Body of pancreas (tissue), 4 donors: Measurements from ENCODE around the gene NR6A1. TPM values are rescaled to one million over a fixed set of nuclear protein-coding genes. Genes with fewer than 3 reads are reported as not detected.

ENCODE experiments used
- ATAC-seq: fragments of 150-250 bp; one replicate; pipeline ENCODE4 v1.9.1; 2016
- DNase-seq, 4 donors: peaks; one replicate each; pipeline ENCODE4 v3.0.0-alpha.2; 2019
- H3K27ac ChIP-seq, 4 donors: fragments of 200-600 bp; sonication (generic); 1 replicate in 3 of 4; 2 replicates in 1 of 4; pipeline versions ENCODE4 v1.5.1 to v1.6.1; 2016 to 2019; ENCODE audit warnings: mild to moderate bottlenecking in 1 of 4, mixed read lengths in 1 of 4, moderate library complexity in 1 of 4
- H3K27me3 ChIP-seq, 2 donors: fragments of 200-600 bp; sonication (generic); one replicate each; pipeline ENCODE4 v1.6.0; 2016; ENCODE audit warnings: mild to moderate bottlenecking in 1 of 2
- H3K36me3 ChIP-seq, 2 donors: fragments of 200-600 bp; sonication (generic); replicated peaks in 1 of 2; 2 replicates each; pipeline ENCODE4 v1.5.1; 2016; ENCODE audit warnings: low read depth in 2 of 2; ENCODE audit not compliant: insufficient read depth in 1 of 2
- H3K4me1 ChIP-seq: fragments of 200-600 bp; sonication (generic); one replicate; pipeline ENCODE4 v1.6.0; 2016
- H3K4me3 ChIP-seq, 2 donors: fragments of 200-600 bp; sonication (generic); 1 replicate in 1 of 2; 2 replicates in 1 of 2; pipeline ENCODE4 v1.5.1; 2016 to 2019
- H3K9me3 ChIP-seq, 3 donors: fragments of 200-600 bp; sonication (generic); 1 replicate in 2 of 3; 2 replicates in 1 of 3; pipeline ENCODE4 v1.5.1; 2016
- POLR2A ChIP-seq, 3 donors: fragments of 450-650 bp; IDR thresholded peaks; one replicate each; pipeline ENCODE4 v1.6.1; 2016; ENCODE audit warnings: antibody characterized with exemption in 3 of 3, mild to moderate bottlenecking in 2 of 3
- WGBS, 2 donors: methylation state at CpG; one replicate each; pipeline ENCODE4 v1.1.5; 2017; 5-methylcytosine and 5-hydroxymethylcytosine counted together
- intact Hi-C: fragments of 100-400 bp; cut with DNase I; formaldehyde crosslinking; loops from one replicate; pipeline ENCODE4 v1.15.1; 2023
- total RNA-seq, 2 donors: library from RNA; depleted of rRNA; stranded (reverse); fragments of >200 nt; gene quantifications; one replicate each; pipeline ENCODE4 v1.1.0, GENCODE V29; 2016
- TF ChIP-seq, protein P1 (sequence below), 7 experiments: fragments of 450-650 bp in 4 of 7; fragments of 200-600 bp in 3 of 7; sonication (generic) in 3 of 7; IDR thresholded peaks; one replicate each; pipeline ENCODE4 v1.5.1; 2016 to 2019; ENCODE audit warnings: antibody characterized with exemption in 7 of 7

The NR6A1 gene
- total RNA-seq, 2 donors from 2014 or later = 3.3 to 3.9 TPM

DNA sequence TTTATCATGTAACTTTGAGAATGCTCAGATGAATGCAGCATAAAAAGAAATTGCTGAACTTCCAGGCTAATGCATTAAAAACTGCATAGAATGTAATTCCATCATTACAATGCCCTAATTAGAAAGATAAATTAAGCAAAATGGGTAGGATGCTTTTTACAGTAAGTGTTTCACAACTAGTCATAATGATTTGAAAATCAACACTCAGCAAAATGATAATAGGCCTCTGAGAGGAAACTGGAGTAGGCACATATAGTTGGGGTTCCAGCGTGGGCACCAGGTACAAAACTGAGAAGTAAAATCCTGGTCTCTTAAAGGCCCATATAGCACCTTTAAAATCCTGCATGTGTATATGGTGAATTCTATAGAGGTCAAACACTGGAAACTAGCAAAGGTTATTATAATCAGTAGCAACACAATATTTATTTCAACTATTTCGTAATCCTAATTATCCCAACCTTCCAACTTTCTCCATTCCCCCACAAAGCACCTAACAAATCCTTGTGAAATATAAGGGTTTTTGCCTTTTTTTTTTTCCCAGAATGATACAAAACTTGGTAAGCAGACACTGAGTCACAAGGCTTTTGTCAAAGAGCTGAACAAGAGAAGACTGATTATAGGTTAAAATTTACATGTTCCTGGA lies 155.9 kb downstream of the NR6A1 start:
- H3K9me3 ChIP-seq = no peaks in the 10 kb centered on the region
- no peak overlapping the region for H3K27ac ChIP-seq
- no peaks in the 10 kb centered on the region for H3K36me3 ChIP-seq
- no peak for TF ChIP-seq POLR2A (IDR thresholded peaks at IDR 0.05)
- TF ChIP-seq, protein P1, sequence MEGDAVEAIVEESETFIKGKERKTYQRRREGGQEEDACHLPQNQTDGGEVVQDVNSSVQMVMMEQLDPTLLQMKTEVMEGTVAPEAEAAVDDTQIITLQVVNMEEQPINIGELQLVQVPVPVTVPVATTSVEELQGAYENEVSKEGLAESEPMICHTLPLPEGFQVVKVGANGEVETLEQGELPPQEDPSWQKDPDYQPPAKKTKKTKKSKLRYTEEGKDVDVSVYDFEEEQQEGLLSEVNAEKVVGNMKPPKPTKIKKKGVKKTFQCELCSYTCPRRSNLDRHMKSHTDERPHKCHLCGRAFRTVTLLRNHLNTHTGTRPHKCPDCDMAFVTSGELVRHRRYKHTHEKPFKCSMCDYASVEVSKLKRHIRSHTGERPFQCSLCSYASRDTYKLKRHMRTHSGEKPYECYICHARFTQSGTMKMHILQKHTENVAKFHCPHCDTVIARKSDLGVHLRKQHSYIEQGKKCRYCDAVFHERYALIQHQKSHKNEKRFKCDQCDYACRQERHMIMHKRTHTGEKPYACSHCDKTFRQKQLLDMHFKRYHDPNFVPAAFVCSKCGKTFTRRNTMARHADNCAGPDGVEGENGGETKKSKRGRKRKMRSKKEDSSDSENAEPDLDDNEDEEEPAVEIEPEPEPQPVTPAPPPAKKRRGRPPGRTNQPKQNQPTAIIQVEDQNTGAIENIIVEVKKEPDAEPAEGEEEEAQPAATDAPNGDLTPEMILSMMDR (IDR thresholded peaks at IDR 0.05) = no peak
- H3K4me1 ChIP-seq = no peaks in the 10 kb centered on the region
- H3K27me3 ChIP-seq = no peaks in the 10 kb centered on the region
- intact Hi-C loops = loop anchor here (5.0 kb wide), 1 partner anchor 92 kb away; no protein-coding TSS in a partner anchor
- WGBS, 2 donors = 89 to 90% methylated on average over 2 of the region's 2 CpGs
- no peak overlapping the region for H3K4me3 ChIP-seq
- ATAC-seq (no peak), DNase-seq (no peak)

DNA sequence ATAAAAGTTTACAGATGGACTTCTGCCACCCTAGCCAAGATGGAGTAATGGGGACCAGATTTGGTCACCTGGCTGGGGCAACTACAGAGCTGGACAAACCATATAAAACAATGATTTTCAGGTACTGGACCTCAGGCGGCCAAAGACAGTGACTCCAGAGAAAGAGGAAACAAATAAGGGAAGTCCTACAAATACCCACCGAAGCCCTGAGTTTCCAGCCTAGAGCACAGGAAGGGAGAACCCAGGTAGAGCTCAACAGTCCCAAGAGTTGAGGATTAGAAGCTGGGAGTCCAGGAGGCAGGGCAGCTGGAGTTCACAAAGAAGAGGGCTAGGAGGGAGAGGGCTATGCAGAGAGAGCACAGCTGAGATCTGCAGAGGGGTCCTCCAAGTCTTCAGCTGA lies 157.3 kb downstream of the NR6A1 start:
- Histone ChIP-seq H3K27me3 (no peaks in the 10 kb centered on the region), H3K27ac (no peak overlapping the region), H3K4me3 (no peak overlapping the region), H3K36me3 (no peaks in the 10 kb centered on the region), H3K4me1 (no peaks in the 10 kb centered on the region), H3K9me3 (no peaks in the 10 kb centered on the region)
- TF ChIP-seq, protein P1 (IDR thresholded peaks at IDR 0.05) = no peak
- TF ChIP-seq POLR2A (IDR thresholded peaks at IDR 0.05) = no peak
- intact Hi-C loops = no loop called here
- 57 to 76% methylated on average over 2 of the region's 2 CpGs for WGBS, 2 donors
- ATAC-seq (no peak), DNase-seq (no peak)

DNA sequence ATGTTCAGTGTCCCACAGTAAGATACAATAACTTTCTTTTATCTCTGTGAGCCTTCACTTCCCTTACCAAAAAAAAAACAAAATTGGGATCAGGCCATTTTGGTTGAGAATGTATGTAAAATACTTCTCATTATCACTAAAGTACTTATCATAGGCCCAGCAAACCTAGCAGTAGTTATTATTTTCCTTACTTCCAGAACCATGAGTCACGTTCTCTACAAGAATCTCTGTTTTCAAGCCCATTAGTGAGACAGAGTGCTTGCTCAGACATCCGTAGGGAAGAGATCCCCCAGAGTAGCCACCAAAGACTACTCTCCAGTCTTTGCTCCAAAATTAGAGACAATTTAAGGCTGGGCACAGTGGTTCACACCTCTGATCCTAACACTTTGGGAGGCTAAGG lies 160.0 kb downstream of the NR6A1 start:
- 89 to 91% methylated on average over 2 of the region's 2 CpGs for WGBS, 2 donors
- Histone ChIP-seq H3K4me3 (no peak overlapping the region), H3K36me3 (no peaks in the 10 kb centered on the region), H3K4me1 (no peaks in the 10 kb centered on the region), H3K9me3 (no peaks in the 10 kb centered on the region), H3K27ac (no peak overlapping the region), H3K27me3 (no peaks in the 10 kb centered on the region)
- intact Hi-C loops = no loop called here
- ATAC-seq = no peak
- no peak for DNase-seq
- TF ChIP-seq, protein P1 (IDR thresholded peaks at IDR 0.05) = no peak

DNA sequence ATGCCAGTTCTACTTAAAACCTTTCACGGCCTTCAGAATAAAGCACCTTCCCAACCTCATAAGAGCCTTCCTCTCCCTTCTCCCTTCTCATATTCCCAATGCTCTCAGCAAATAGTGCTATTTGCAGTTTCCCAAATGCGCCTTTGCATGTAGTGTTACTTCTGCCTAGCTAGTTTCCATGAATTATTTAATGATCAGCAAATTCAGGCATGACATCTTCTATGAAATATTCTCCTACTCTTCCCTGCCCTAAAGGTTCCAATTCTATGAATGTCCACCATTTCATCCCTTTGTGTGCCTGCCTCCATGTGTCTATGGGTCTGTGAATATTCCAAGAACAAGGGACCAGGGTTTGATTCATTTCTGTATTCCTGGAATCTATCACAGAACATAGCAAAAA lies 165.1 kb downstream of the NR6A1 start:
- DNase-seq = no peak

More for the DNA sequence above, 165.1 kb downstream of the NR6A1 start:
- 94% methylated on average over 2 of the region's 2 CpGs for WGBS, 2 donors
- Histone ChIP-seq H3K27me3 (no peaks in the 10 kb centered on the region), H3K27ac (no peak overlapping the region), H3K36me3 (no peaks in the 10 kb centered on the region), H3K4me1 (peaks cover 12% of the 10 kb centered on the region), H3K9me3 (no peaks in the 10 kb centered on the region), H3K4me3 (no peak overlapping the region)
- no peak for ATAC-seq
- intact Hi-C loops = no loop called here
- no peak for TF ChIP-seq POLR2A (IDR thresholded peaks at IDR 0.05)
- TF ChIP-seq, protein P1 (IDR thresholded peaks at IDR 0.05) = no peak
